GM21786 (cell line): ENCODE data around the gene FRMD5.

Experiments used
- ATAC-seq: cut with Tn5 transposase; IDR thresholded peaks from one replicate; pipeline ENCODE4 v1.9.1; 2021; ENCODE audit not compliant: unreplicated experiment

FRMD5 gene

DNA sequence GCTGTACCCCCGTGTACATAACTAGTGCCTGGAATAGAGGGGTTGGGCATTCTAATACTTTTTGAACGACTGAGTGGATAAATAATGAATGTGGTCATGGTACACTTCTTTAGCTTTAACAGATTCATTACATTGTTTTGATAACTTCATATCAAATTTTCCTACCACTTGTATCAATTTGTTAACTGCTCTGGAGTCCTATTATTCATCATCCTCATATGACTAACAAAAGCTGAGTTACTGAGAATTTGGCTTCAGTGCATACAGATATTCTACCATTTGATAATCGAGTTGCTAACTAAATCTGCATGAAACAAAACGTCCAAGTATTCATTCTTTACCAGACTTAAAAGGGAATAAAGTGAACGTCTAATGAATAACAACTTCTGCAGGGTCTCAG lies 31.7 kb downstream of the FRMD5 start:
- ATAC-seq = no peak

GRCh38 chr15:44160796-44161195 lies 34.3 kb downstream of the FRMD5 start:
- ATAC-seq = no peak

- no peak for ATAC-seq
Measured at GRCh38 chr15:44159492-44159891, 35.6 kb downstream of the FRMD5 start.

DNA sequence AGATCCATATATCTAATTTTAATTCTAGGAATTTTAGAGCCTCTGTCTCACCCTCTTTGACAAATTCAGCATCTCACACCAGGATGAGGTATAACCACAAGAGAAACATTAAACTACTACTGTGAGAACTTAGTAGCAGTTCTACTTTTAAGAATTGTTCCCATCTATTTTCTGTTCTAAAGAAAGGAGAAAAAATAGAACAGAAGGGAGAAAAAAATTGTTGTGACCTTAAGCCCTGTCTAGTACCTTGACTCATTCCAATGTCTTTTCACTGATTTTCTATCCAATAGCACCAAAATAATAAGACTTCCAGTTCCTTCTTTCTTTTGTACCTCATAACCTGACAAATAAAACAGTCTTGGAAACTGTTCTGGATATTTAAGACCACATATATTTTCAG lies 37.0 kb downstream of the FRMD5 start:
- no peak for ATAC-seq

- ATAC-seq = no peak
Measured at GRCh38 chr15:44157679-44158078, 37.4 kb downstream of the FRMD5 start.

- no peak for ATAC-seq
Measured at GRCh38 chr15:44153352-44153751, 41.7 kb downstream of the FRMD5 start.

- ATAC-seq = no peak
Measured at GRCh38 chr15:44149224-44149623, 45.8 kb downstream of the FRMD5 start.

DNA sequence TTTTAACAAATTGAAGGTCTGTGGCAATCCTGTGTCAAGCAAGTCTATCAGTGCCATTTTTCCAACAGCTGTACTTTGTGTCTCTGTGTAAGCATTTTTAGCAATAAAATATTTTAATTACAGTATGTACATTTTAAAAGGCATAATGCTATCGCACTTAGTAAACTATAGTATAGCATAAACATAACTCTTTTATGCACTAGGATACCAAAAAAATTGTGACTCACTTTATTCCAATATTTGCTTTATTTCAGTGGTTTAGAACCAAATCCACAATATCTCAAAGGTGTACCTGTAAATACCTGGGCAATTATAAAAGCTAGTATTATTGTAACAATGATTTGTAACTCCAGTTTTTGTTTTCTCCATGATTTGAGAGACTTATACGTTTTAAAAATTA lies 46.5 kb downstream of the FRMD5 start:
- no peak for ATAC-seq

- ATAC-seq = no peak
Measured at GRCh38 chr15:44147636-44148035, 47.4 kb downstream of the FRMD5 start.

GRCh38 chr15:44145495-44145894 lies 49.6 kb downstream of the FRMD5 start:
- no peak for ATAC-seq

DNA sequence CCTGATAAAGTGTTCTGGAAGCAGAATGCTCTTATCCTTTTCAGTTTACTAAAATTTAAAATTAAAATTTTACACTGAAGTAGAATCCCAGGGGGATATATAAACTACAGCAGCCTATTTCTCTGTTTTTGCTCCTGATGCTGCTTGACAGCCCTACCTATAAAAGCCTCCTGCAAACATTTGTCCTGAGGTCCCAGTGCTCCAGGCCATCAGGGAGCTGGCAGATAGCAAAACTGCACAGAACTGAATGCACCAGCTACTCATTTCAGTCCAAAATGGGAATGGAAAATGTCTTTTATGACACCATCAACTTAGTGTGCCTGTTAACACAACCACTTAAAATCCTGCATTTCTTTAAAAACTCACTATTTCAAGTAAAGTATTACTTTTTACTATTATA lies 50.1 kb downstream of the FRMD5 start:
- ATAC-seq = no peak

DNA sequence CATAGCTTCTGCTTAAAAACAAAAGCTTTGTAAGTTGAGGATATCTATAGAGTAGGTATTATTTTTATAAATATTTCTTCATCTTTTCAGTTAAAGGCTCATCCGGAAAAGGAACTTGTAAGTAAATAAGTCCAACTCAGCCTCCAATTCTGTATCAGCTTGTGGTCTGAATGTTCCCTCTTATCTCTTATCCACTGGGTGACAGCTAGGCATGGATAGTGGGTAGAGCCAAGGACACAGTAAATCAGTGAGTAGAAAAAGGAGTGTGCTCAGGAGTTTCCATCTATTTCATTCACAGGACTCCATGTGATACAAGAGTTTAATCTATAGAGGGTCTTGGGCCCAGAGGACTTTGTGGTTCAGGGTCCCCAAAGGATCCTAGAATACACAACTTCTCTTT lies 50.9 kb downstream of the FRMD5 start:
- ATAC-seq = no peak

GRCh38 chr15:44137750-44138149 lies 57.3 kb downstream of the FRMD5 start:
- ATAC-seq = no peak

DNA sequence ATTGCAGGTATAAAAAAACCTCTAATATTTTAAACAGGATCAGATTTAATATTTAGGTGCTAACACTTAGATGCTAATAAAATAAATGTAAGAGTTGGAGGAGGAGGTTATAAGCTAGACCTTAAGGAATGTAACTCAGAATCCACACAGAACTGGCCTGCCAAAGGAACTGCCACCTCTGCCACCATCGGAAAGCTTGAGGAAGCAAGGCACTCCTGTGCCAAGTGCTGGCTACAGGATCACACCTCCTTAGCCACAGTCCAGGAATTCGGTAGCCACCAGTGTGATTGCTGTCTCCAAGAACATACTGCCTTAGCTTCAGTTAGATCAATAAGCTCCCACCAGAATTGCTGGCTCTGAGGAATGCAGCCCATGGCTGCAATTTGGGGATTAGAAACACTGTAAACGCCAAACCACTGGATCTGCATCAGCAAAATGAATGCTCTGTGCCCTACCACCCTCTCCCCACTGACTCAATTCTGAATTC lies 58.0 kb downstream of the FRMD5 start:
- ATAC-seq = no peak

- ATAC-seq = no peak
Measured at GRCh38 chr15:44132057-44132456, 63.0 kb downstream of the FRMD5 start.

GRCh38 chr15:44130778-44131177 lies 64.3 kb downstream of the FRMD5 start:
- ATAC-seq = no peak

DNA sequence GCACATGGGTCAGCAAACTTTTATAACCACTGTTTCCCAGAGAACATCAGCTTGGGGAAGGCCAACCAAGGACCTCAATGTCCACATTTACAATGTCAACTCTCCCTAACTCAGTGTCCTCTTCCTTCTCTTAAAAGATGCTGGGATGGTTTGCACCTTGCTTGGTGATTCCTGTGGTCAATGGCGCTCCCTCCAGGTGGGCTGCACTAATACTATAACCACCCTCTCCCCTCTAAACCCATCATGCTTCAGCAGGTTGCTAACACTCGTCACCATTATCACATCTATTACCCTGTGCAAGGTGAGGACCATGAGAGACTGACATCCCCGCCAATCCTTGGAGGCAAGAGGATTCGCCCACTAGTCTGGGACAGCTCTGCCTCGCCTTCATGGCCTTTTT lies 65.2 kb downstream of the FRMD5 start:
- ATAC-seq = no peak

GRCh38 chr15:44128443-44128842 lies 66.6 kb downstream of the FRMD5 start:
- ATAC-seq = no peak

GRCh38 chr15:44125879-44126278 lies 69.2 kb downstream of the FRMD5 start:
- ATAC-seq = no peak

DNA sequence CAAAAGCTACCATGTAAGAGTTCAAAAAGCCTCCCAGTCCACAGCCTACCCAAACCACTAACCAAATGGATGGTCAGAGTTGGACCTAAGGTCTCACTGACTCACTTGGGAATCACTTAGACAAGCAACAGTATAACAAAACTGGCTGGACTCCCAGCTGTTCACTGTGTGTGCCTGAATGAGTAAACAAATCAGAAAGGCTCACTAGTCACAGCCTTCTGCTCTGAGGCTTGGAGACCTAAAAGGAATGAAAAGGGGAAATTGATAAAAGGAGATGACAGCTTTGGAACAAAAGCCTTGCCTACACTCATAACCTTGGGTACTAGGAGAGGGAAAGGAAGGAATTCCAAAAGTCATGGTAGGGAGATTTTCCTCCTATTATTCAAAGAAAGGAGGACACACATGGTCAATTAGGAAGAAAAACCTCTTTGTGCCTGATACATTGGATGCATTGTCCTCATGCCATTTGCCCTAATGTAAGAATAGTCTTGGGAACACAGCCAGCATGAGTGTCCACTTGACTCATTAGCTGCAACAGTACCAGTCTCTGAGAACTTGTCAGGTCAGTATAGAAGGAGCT lies 92.3 kb downstream of the FRMD5 start:
- ATAC-seq = no peak

- ATAC-seq = no peak
Measured at GRCh38 chr15:44101944-44102343, 93.1 kb downstream of the FRMD5 start.

DNA sequence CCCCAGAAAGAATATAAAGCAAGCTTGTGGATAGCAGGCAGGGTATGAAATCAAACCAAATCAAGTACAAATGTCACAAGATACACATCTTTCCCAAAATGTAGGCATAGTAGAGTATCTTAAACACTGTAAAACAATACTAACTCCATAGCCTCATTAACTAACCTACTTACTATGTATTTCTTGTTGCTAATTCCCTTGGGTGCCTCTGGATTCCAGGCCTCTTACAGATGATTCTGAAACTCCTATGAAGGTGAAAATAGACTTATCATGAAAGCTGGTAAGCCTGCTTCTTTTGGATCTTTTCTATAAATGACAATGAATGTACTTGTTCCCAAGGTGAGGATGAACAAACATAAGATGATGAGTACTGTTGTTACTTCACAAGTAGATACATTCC lies 93.8 kb downstream of the FRMD5 start:
- no peak for ATAC-seq

- no peak for ATAC-seq
Measured at GRCh38 chr15:44099671-44100070, 95.4 kb downstream of the FRMD5 start.

DNA sequence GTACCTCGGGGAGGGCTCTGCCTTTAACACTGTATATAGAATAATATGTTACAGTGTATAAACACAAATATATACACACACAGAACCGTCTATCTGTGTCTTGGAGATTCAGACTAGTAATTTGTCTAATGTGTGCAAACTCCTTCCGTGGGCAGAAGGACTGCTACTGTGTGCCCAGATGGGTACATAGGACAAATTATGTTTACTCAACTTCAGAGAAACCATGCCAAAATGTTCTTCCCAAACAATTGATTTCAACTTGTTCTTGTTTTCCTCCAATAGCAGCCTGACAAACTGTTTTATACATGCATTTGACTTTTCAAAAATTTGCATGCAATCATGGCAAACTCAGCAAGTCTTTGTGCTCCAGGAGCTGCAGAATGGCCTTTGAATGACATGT lies 97.5 kb downstream of the FRMD5 start:
- no peak for ATAC-seq
